Neural progenitor cell (in vitro differentiated cells): ENCODE data around the gene MAPK9.

Source experiments
- EZH2 ChIP-seq: fragments of 200-600 bp; sonication (generic); IDR thresholded peaks from 2 replicates; pipeline ENCODE4 v1.6.1; 2017; ENCODE audit warnings: antibody characterized with exemption, mild to moderate bottlenecking, moderate library complexity
- EZH2phosphoT487 ChIP-seq: fragments of 200-600 bp; sonication (generic); IDR thresholded peaks from 2 replicates; pipeline ENCODE4 v1.6.1; 2017; ENCODE audit warnings: antibody characterized with exemption
- TF ChIP-seq, protein P1 (sequence below): fragments of 200-600 bp; sonication (generic); IDR thresholded peaks from 2 replicates; pipeline ENCODE4 v1.5.1; 2017; ENCODE audit warnings: antibody characterized with exemption, mild to moderate bottlenecking

DNA sequence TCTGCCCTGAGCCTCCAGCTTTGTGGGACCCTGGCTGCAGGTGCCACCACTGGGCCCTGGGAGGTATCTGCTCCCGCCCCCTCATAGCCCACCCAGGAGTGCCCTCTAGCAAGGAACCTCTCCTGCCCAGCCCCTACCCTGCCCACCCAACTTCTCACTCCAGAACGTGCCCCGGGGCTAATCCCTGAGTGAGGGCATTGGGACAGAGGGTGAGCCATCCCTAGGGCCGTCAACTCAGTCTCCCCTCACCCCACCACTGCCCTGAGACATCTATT, 80.2 kb downstream of the MAPK9 start:
- TF ChIP-seq, protein P1, sequence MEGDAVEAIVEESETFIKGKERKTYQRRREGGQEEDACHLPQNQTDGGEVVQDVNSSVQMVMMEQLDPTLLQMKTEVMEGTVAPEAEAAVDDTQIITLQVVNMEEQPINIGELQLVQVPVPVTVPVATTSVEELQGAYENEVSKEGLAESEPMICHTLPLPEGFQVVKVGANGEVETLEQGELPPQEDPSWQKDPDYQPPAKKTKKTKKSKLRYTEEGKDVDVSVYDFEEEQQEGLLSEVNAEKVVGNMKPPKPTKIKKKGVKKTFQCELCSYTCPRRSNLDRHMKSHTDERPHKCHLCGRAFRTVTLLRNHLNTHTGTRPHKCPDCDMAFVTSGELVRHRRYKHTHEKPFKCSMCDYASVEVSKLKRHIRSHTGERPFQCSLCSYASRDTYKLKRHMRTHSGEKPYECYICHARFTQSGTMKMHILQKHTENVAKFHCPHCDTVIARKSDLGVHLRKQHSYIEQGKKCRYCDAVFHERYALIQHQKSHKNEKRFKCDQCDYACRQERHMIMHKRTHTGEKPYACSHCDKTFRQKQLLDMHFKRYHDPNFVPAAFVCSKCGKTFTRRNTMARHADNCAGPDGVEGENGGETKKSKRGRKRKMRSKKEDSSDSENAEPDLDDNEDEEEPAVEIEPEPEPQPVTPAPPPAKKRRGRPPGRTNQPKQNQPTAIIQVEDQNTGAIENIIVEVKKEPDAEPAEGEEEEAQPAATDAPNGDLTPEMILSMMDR, result no peak
- TF ChIP-seq EZH2 (no peak), EZH2phosphoT487 (no peak)
